Measurements from ENCODE around the gene POMT2.

The POMT2 gene

DNA sequence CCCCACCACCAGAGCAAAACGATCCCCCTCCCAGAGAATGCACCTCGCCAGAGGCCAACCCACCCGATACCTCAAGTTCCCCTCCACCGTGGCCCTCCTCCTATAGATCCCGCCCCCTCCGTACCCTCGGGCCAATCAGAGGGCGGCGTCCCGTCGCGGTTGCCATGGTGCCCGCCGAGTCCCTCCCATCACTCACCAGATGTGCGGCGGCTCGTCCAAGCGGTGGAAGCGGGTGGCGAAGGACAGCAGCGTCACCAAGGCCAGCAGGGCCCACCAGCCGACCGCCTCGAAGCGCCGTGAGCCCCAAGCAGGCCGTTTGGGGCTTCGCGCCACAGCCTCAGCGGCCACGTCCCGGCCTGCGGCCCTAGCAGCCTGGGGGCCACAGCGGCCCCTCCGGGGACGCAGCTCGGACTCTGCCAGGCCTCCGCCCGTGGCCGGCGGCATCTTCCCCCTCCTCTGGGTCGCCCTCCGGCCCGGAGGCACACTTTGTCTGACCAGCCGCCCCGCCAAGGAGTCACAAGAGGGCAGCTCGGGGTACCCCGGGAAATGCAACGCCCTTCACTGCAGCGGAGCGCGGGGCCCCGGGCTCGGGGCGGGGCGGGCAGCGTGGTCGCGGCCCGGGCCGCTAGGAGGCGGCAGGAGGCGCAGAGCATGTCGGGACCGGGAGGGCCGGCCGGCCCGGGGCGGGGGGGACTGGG is at the start of gene POMT2:
POMT2 (minus strand) TSS at position 646 of the 698 bp plus-strand sequence; CDS start at position 444, 202 bp downstream.
- H3K36me3 ChIP-seq (ENCODE audit: control insufficient read depth, low read depth, low read length): no peaks in the 10 kb centered on the region
- peak within 1 kb of the TSS; percentile 87 for H3K4me3 ChIP-seq (ENCODE audit: low read length)
- no peaks in the 10 kb centered on the region for H3K27me3 ChIP-seq (ENCODE audit: control insufficient read depth, insufficient read depth, low read length)
- H3K9ac ChIP-seq (ENCODE audit: low read length): peak within 1 kb of the TSS; percentile 95
- no peaks in the 10 kb centered on the region for H3K9me3 ChIP-seq (ENCODE audit: control insufficient read depth, low read depth, low read length)
- peak within 1 kb of the TSS; percentile 87 for H3K27ac ChIP-seq (ENCODE audit: low read length)
- H3K4me1 ChIP-seq (ENCODE audit: control insufficient read depth, low read depth, low read length): peaks cover 19% of the 10 kb centered on the region

GRCh38 chr14:77369285-77369684 is 48.6 kb upstream of the POMT2 start:
- no peaks in the 10 kb centered on the region for H3K9me3 ChIP-seq (ENCODE audit: control insufficient read depth, low read depth, low read length)
- H3K36me3 ChIP-seq (ENCODE audit: control insufficient read depth, low read depth, low read length): no peaks in the 10 kb centered on the region
- no peak overlapping the region for H3K4me3 ChIP-seq (ENCODE audit: low read length)
- no peaks in the 10 kb centered on the region for H3K27me3 ChIP-seq (ENCODE audit: control insufficient read depth, insufficient read depth, low read length)
- H3K27ac ChIP-seq (ENCODE audit: low read length): no peak overlapping the region
- no peak overlapping the region for H3K9ac ChIP-seq (ENCODE audit: low read length)
- no peaks in the 10 kb centered on the region for H3K4me1 ChIP-seq (ENCODE audit: control insufficient read depth, low read depth, low read length)

DNA sequence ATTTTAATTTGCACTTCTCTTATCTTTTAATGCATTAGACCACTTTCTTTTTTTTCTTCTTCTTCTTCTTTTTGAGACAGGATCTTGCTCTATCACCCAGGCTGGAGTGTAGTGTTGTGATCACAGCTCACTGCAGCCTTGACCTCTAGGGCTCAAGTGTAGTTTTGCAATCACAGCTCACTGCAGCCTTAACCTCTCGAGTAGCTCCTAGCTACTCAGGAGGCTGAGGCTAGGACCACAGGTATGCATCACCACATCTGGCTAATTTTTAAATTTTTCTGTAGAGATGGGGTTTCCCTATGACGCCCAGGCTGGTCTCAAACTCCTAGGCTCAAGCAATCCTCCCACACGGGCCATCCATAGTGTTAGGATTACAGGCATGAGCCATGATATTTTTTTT is 43.5 kb upstream of the POMT2 start:
- Histone ChIP-seq H3K9ac (ENCODE audit: low read length) (no peak overlapping the region), H3K27ac (ENCODE audit: low read length) (no peak overlapping the region), H3K36me3 (ENCODE audit: control insufficient read depth, low read depth, low read length) (no peaks in the 10 kb centered on the region), H3K4me3 (ENCODE audit: low read length) (no peak overlapping the region), H3K27me3 (ENCODE audit: control insufficient read depth, insufficient read depth, low read length) (no peaks in the 10 kb centered on the region), H3K9me3 (ENCODE audit: control insufficient read depth, low read depth, low read length) (no peaks in the 10 kb centered on the region), H3K4me1 (ENCODE audit: control insufficient read depth, low read depth, low read length) (no peaks in the 10 kb centered on the region)

DNA sequence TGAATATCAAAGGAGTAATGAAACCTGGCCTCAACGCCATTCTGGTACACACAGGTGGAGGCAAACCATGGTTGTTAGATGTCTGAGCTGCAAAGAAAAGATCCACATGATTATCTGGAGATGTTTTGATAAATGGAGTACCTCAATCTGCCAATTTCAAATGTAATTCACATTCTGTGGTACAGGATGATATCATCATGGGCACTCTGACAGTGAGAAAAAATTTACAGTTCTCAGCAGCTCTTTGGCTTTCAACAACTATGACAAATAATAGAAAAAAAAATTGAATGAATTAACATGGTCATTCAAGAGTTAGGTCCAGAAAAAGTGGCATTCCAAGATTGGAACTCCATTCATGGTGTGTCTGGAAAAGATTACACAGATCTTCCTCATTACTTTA is 38.9 kb upstream of the POMT2 start:
- no peaks in the 10 kb centered on the region for H3K36me3 ChIP-seq (ENCODE audit: control insufficient read depth, low read depth, low read length)
- no peaks in the 10 kb centered on the region for H3K9me3 ChIP-seq (ENCODE audit: control insufficient read depth, low read depth, low read length)
- H3K4me1 ChIP-seq (ENCODE audit: control insufficient read depth, low read depth, low read length): no peaks in the 10 kb centered on the region
- no peak overlapping the region for H3K27ac ChIP-seq (ENCODE audit: low read length)
- H3K27me3 ChIP-seq (ENCODE audit: control insufficient read depth, insufficient read depth, low read length): no peaks in the 10 kb centered on the region
- H3K9ac ChIP-seq (ENCODE audit: low read length): no peak overlapping the region
- H3K4me3 ChIP-seq (ENCODE audit: low read length): no peak overlapping the region

DNA sequence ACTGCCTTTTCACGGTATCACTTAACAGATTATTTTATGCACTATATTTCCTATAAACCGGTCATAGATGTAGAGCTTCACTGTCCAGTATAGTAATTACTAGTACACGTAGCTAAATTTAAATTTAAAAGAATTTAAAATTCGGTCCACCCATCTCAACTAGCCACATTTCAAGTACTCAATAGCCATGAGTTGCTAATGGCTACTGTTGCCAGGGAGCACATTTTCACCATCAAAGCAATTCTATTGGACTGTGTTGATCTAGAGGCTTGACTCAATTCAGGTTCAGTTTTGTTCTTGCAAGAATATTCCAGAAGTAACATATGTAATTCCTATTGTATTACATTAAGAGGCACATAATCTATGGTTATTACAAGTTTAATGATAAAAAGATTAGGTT is 36.2 kb upstream of the POMT2 start:
- no peaks in the 10 kb centered on the region for H3K27me3 ChIP-seq (ENCODE audit: control insufficient read depth, insufficient read depth, low read length)
- H3K9ac ChIP-seq (ENCODE audit: low read length): no peak overlapping the region
- H3K4me3 ChIP-seq (ENCODE audit: low read length): no peak overlapping the region
- no peaks in the 10 kb centered on the region for H3K4me1 ChIP-seq (ENCODE audit: control insufficient read depth, low read depth, low read length)
- no peaks in the 10 kb centered on the region for H3K36me3 ChIP-seq (ENCODE audit: control insufficient read depth, low read depth, low read length)
- no peak overlapping the region for H3K27ac ChIP-seq (ENCODE audit: low read length)
- H3K9me3 ChIP-seq (ENCODE audit: control insufficient read depth, low read depth, low read length): no peaks in the 10 kb centered on the region

GRCh38 chr14:77355811-77356210 is 35.1 kb upstream of the POMT2 start:
- H3K27me3 ChIP-seq (ENCODE audit: control insufficient read depth, insufficient read depth, low read length): no peaks in the 10 kb centered on the region
- no peak overlapping the region for H3K9ac ChIP-seq (ENCODE audit: low read length)
- no peaks in the 10 kb centered on the region for H3K36me3 ChIP-seq (ENCODE audit: control insufficient read depth, low read depth, low read length)
- no peak overlapping the region for H3K4me3 ChIP-seq (ENCODE audit: low read length)
- H3K27ac ChIP-seq (ENCODE audit: low read length): no peak overlapping the region
- no peaks in the 10 kb centered on the region for H3K4me1 ChIP-seq (ENCODE audit: control insufficient read depth, low read depth, low read length)
- no peaks in the 10 kb centered on the region for H3K9me3 ChIP-seq (ENCODE audit: control insufficient read depth, low read depth, low read length)

DNA sequence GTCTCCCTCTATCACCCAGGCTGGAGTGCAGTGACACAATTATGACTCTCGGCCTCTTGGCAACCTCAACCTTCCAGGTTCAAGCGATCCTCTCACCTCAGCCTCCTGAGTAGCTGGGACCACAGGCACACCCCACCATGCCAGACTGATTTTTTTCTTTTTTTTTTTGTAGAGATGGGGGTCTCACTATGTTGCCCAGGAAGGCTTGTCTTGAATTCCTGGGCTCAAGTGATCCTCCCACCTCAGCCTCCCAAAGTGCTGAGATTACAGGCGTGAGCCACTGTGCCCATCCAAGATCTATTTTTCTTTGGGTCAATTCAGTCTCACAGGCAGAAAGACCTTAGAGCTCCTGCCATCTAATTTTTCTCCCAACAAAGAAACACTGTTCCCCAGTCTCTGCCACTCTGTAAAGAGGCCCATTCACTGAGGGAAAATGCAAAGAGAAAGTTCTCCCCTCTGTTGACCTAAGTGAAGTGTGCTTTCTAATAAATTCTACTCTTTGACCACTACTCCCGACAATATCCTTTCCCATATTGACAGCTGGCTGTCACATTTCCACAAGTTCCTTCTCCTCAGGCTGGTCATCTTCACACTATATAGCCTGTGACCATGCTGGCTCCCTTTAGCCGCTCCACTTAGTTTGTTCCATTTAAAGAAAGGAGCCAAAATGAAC is 32.9 kb upstream of the POMT2 start:
- Histone ChIP-seq H3K9ac (ENCODE audit: low read length) (no peak overlapping the region), H3K4me1 (ENCODE audit: control insufficient read depth, low read depth, low read length) (no peaks in the 10 kb centered on the region), H3K27ac (ENCODE audit: low read length) (no peak overlapping the region), H3K36me3 (ENCODE audit: control insufficient read depth, low read depth, low read length) (no peaks in the 10 kb centered on the region), H3K4me3 (ENCODE audit: low read length) (no peak overlapping the region), H3K9me3 (ENCODE audit: control insufficient read depth, low read depth, low read length) (no peaks in the 10 kb centered on the region), H3K27me3 (ENCODE audit: control insufficient read depth, insufficient read depth, low read length) (no peaks in the 10 kb centered on the region)

DNA sequence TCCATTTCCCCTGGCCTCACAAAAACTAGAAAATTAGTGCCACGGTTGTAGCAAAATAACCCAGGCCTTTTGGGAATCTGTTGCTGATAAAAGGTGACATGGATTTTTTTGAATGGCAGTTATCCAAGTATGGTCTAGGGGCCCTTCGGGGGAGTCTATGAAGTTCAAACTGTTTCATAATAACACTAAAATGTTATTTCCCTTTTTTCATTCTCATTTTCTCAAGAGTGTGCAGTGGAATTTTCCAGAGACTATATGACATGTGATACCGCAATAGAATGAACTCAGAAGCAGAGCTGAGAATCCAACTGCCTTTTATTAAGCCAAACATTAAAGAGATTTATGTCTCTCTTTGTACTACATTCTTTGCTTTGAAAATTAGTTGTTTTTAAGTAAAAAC is 27.1 kb upstream of the POMT2 start:
- no peaks in the 10 kb centered on the region for H3K36me3 ChIP-seq (ENCODE audit: control insufficient read depth, low read depth, low read length)
- no peak overlapping the region for H3K4me3 ChIP-seq (ENCODE audit: low read length)
- H3K9ac ChIP-seq (ENCODE audit: low read length): no peak overlapping the region
- H3K9me3 ChIP-seq (ENCODE audit: control insufficient read depth, low read depth, low read length): no peaks in the 10 kb centered on the region
- H3K27me3 ChIP-seq (ENCODE audit: control insufficient read depth, insufficient read depth, low read length): no peaks in the 10 kb centered on the region
- H3K4me1 ChIP-seq (ENCODE audit: control insufficient read depth, low read depth, low read length): peaks cover 4% of the 10 kb centered on the region
- no peak overlapping the region for H3K27ac ChIP-seq (ENCODE audit: low read length)

DNA sequence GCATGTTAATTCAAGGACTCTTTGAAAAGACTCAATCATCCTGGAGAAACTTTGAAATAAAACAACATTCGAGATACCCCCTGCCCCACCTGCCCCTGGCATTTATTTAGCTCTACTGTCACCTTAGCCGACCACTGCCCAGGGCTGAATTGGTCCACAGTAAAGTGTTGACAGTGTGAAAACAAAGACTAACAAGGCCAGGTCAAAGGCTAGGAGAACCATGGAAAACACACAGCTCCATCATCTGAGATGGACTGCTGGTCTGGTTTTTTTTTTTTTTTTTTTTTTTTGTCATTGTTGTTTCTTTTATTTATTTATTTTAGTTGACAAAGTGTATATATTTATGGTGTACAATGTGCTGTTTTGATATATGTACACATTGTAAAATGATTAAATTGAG is 25.8 kb upstream of the POMT2 start:
- no peaks in the 10 kb centered on the region for H3K36me3 ChIP-seq (ENCODE audit: control insufficient read depth, low read depth, low read length)
- H3K27me3 ChIP-seq (ENCODE audit: control insufficient read depth, insufficient read depth, low read length): no peaks in the 10 kb centered on the region
- no peak overlapping the region for H3K27ac ChIP-seq (ENCODE audit: low read length)
- H3K4me3 ChIP-seq (ENCODE audit: low read length): no peak overlapping the region
- no peaks in the 10 kb centered on the region for H3K9me3 ChIP-seq (ENCODE audit: control insufficient read depth, low read depth, low read length)
- H3K4me1 ChIP-seq (ENCODE audit: control insufficient read depth, low read depth, low read length): peaks cover 4% of the 10 kb centered on the region
- no peak overlapping the region for H3K9ac ChIP-seq (ENCODE audit: low read length)

- H3K9me3 ChIP-seq (ENCODE audit: control insufficient read depth, low read depth, low read length): no peaks in the 10 kb centered on the region
- H3K9ac ChIP-seq (ENCODE audit: low read length): no peak overlapping the region
- no peaks in the 10 kb centered on the region for H3K36me3 ChIP-seq (ENCODE audit: control insufficient read depth, low read depth, low read length)
- H3K27ac ChIP-seq (ENCODE audit: low read length): no peak overlapping the region
- peaks cover 9% of the 10 kb centered on the region for H3K4me1 ChIP-seq (ENCODE audit: control insufficient read depth, low read depth, low read length)
- H3K4me3 ChIP-seq (ENCODE audit: low read length): no peak overlapping the region
- no peaks in the 10 kb centered on the region for H3K27me3 ChIP-seq (ENCODE audit: control insufficient read depth, insufficient read depth, low read length)
These were observed 23.8 kb upstream of the POMT2 start for GRCh38 chr14:77344377-77344996.

- no peak overlapping the region for H3K9ac ChIP-seq (ENCODE audit: low read length)
- H3K36me3 ChIP-seq (ENCODE audit: control insufficient read depth, low read depth, low read length): no peaks in the 10 kb centered on the region
- H3K9me3 ChIP-seq (ENCODE audit: control insufficient read depth, low read depth, low read length): no peaks in the 10 kb centered on the region
- no peak overlapping the region for H3K4me3 ChIP-seq (ENCODE audit: low read length)
- H3K27me3 ChIP-seq (ENCODE audit: control insufficient read depth, insufficient read depth, low read length): no peaks in the 10 kb centered on the region
- H3K27ac ChIP-seq (ENCODE audit: low read length): no peak overlapping the region
- peaks cover 15% of the 10 kb centered on the region for H3K4me1 ChIP-seq (ENCODE audit: control insufficient read depth, low read depth, low read length)
These were observed 23.0 kb upstream of the POMT2 start for GRCh38 chr14:77343662-77344061.
